Mammary epithelial cell (primary cell): Measurements from ENCODE around the gene IGF2BP3.

ENCODE experiments used
- EZH2 ChIP-seq: IDR thresholded peaks from 2 replicates; pipeline ENCODE4 v1.6.1; 2012; ENCODE audit warnings: low read length, inconsistent platforms, borderline replicate concordance
- TF ChIP-seq, protein P1 (sequence below), 2 donors: IDR thresholded peaks in 1 of 2; conservative IDR thresholded peaks in 1 of 2; 2 replicates each; pipeline ENCODE4 v1.5.1; 2011 to 2012; ENCODE audit warnings: inconsistent platforms in 2 of 2, low read length in 2 of 2, mild to moderate bottlenecking in 2 of 2, control low read depth in 1 of 2, low read depth in 1 of 2; ENCODE audit not compliant: insufficient read depth in 1 of 2; ENCODE audit errors: extremely low read depth in 1 of 2

DNA sequence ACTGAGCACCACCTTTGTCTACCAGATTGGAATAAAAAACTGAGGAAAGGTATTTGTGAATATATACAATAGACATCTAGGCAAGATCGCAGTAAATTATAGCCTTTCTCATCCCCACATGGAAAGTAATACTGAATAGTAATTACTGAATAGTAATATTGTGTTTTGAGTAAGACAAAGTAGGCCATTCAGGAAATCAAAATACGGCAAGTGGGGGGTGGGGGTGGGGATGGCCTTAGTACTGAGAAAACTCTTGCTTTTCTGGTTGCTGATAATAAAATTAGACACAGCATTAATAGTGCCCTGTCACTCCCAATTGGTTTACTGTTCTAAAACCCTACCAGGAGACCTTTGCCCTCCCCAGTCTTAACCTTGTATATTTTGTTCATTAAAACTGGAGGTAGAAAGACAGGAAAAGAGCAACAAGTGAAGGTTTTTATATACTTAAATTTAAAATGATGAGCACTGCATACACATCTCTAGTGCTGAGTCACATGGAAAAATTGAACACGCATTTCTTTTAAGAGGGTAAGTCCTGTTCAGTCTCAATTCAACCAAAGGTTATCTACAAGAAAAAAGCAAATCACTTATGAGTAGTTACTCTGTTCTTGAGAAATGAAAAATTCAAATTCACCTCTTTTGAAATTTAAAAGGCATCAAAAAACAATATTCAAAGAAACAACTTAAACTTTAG is 65.6 kb downstream of the IGF2BP3 start:
- TF ChIP-seq, protein P1, sequence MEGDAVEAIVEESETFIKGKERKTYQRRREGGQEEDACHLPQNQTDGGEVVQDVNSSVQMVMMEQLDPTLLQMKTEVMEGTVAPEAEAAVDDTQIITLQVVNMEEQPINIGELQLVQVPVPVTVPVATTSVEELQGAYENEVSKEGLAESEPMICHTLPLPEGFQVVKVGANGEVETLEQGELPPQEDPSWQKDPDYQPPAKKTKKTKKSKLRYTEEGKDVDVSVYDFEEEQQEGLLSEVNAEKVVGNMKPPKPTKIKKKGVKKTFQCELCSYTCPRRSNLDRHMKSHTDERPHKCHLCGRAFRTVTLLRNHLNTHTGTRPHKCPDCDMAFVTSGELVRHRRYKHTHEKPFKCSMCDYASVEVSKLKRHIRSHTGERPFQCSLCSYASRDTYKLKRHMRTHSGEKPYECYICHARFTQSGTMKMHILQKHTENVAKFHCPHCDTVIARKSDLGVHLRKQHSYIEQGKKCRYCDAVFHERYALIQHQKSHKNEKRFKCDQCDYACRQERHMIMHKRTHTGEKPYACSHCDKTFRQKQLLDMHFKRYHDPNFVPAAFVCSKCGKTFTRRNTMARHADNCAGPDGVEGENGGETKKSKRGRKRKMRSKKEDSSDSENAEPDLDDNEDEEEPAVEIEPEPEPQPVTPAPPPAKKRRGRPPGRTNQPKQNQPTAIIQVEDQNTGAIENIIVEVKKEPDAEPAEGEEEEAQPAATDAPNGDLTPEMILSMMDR (conservative IDR thresholded peaks at IDR 0.05 in 1 of 2, IDR thresholded peaks at IDR 0.05 in 1 of 2; ENCODE audit: extremely low read depth in 1 of 2, insufficient read depth in 1 of 2, low read depth in 1 of 2, low read length in 2 of 2): no peak
- no peak for TF ChIP-seq EZH2
